GM19099 (cell line): ENCODE measurements around the gene TXLNG.

Source experiments
- POLR2A ChIP-seq: IDR thresholded peaks from 3 replicates; pipeline ENCODE4 v1.6.1; 2011; ENCODE audit warnings: low read depth; ENCODE audit not compliant: insufficient read length; ENCODE audit errors: extremely low read depth

TXLNG gene

DNA sequence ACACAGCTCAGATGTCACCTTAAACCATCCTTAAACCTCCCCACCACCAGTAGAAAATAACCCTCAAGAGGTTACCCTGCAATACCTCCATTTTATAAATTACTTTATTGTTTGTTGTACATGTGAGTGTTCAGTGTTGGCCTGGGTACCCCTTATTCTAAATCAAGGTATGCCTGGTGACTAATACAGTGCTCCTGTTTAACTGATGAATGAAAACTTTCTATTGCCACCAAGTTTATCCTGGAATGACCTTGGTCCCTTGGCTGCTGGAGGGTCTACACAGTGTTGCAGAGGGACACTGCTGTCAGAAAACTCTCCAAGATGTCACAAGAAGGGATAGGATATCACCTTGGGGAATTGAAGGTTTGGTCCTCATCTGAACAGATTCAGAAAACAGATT lies 7.3 kb upstream of the TXLNG start:
- no peak for TF ChIP-seq POLR2A

DNA sequence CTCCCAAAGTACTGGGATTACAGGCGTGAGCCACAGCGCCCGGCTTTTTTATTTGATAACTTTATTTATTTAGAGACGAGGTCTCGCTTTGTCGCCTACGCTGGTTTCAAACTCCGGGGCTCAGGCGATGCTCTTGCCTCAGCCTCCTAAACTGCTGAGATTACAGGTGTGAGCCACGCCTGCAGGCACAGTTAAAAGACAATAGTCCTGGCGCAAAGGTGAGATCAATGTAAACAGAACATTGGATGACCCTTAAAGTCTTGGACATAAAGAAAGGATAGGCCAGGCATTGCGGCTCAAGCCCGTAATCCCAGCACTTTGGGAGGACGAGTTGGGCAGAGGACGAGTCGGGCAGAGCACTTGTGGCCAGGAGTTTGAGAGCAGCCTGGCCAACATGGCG lies 2.8 kb upstream of the TXLNG start:
- TF ChIP-seq POLR2A: no peak

DNA sequence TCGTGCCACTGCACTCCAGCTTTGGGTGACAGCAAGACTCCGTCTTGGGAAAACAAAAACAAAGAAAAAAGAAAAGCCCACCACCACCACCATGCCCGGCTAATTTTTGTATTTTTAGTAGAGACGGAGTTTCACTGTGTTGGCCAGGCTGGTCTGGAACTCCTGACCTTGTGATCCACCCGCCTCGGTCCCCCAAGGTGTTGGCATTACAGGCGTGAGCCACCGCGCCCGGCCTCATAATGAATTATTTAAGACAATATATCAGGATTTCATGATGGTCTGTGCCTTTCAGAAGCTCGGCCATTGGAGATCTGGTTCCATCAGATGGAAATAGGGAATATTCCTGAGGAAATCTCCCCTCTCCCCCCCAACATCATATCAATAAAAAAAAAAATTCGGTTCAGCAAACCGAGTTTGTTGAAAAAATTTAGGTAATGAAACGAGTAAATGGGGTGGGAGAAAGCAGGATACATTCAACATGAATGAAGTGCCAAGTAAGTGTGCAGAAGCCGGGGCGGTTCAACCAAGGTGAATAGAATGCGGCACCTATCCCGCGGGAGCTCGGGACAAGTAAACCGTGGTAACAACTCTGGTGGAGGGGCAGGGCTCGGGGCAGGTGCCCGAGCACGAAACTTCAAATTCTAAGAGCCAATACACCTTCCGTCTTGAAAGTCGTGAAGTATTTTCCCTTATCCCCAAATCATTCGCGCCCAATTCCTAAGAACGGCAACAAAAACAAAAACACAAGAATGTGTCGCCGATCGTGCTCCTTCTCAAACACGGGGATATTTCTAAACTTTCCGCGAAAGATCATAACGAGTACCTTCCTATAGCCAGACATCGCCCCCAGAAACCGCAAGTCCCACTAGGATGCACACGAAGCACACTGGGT lies 773 bp upstream of the TXLNG start:
- no peak for TF ChIP-seq POLR2A

DNA sequence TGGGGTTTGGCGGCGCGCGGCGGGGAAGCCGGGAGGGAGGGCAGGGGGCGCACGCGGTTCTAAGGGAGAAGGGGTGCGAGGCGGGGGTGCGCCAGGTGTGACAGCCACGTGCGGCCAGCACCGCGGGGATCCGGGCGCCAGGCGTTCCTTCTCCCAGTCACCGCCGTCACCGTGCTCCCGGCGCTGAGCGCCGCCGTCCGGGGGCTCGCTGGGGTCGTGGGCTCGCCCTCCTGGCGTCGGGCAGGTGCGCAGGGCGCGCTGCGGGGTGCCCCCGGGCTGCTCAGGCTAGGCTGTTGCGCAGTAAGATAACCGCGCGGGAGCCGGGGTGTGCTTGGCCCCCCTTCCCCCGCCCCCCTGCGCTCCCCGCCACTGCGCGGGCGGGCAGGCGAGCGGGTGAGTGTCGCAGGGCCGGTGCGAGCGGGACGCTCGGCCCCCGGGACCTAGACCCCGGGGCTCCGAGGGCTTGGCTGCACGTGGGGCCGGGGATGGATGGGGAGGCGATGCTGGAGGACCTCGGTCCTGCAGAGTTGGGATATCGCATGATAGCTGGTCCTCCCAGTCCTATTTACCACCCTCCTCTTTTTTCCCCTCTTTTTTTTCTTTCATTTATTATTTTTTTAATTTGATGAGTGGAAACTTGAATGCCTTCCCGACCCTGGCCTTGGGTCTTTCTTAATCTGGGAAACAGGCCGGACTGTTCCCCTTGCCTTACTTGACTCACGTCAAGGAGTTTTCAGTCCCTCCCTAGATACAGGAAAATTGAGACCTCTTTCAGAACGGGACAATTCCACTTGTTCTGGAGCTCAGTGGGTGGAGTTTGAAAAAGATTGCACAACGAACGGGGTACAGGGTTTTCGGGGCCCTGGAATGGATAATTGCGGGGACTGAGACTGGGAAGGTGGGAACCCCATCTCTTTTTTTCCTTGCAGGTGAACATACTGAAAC lies 797 bp downstream of the TXLNG start:
- no peak for TF ChIP-seq POLR2A

DNA sequence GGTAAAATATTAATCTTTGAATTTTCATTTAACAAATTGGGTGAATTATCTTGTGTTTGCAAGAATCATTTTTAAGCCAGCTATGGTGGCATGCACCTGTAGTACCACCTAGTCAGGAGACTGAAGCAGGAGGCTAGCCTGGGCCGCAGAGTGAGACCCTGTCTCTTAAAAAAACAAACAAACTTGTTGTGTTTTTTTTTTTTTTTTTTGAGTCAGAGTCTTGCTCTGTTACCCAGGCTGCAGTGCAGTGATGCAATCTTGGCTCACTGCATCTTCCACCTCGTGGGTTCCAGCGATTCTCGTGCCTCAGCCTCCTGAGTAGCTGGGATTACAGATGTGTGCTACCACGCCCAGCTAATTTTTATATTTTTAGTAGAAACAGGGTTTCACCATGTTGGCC lies 2.2 kb downstream of the TXLNG start:
- TF ChIP-seq POLR2A: no peak

DNA sequence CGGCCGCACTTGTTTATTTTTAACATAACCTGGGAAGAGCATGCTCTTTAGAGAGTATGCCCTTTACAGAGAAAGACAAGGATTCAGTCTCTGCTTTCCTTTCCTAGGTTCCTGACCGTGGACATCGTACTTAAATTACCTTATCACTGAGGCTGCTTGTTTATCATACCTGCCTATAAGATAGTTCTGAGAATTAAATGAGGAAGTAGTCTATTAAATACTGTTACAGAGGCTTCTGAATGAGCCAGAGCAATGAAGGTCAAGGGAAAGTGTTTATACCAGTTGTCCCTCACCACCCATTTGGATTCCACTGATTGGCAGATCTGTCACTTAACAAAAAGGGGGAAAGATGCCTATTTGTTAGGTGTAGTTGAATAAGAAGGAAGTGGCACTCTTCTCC lies 10.0 kb downstream of the TXLNG start:
- TF ChIP-seq POLR2A: no peak

DNA sequence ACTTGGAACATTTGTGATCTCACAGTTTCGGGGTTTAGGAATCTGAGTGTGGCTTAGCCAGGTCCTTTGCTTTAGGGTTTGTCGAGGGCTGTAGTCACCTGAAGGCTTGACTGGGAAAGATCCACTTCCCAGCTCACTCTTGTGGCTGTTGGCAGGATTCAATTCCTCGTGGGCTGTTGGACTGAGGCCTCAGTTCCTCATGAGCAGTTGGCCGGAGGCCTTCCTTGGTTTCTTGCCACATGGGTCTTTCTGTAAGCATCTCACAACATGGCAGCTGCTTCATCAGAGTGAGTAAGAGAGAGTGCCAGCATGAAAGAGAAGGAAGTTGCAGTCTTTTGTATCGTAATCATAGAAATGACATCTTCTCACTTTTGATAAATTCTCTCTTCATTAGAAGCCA lies 11.1 kb downstream of the TXLNG start:
- TF ChIP-seq POLR2A: no peak

DNA sequence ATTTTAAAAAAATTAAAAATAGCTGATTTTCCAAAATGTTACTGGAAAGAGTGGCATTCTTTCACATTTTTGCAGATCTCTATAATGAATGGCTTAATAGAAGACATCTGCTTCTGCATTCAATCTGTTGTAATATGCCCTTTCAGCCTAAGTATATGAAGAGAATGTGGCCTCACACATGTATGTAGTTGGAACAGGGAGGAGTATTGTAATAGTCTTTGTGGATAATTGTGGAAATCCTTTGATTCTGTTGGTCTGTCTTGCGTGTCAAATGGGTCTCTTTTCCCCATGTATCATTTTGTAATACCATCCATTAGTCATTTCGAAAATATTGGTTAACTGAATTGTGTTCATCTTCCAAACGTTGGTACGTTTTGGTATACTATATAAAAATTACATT lies 11.6 kb downstream of the TXLNG start:
- TF ChIP-seq POLR2A: no peak

DNA sequence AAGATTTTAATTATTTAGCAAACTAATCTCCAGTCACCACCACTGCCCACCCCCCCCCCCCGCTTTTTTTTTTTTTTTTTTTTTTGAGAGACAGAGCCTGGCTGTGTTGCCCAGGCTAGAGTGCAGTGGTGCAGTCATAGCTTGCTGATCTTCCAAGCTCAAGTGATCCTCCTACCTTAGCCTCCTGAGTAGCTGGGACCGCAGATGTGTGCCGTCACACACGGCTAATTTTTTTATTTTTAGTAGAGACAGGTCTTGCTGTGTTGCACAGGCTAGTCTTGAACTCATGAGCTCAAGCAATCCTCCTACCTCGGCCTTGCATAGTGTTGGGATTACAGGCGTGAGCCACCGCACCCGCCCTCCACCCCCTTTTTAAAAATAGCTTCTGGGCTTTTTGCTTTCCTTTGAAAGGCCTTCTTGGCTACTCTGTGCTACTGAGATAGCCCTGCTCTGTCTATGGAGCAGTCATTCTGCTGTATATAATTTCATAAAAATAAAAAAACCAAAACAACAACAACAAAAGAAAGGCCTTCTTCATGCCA lies 18.7 kb downstream of the TXLNG start:
- TF ChIP-seq POLR2A: no peak

DNA sequence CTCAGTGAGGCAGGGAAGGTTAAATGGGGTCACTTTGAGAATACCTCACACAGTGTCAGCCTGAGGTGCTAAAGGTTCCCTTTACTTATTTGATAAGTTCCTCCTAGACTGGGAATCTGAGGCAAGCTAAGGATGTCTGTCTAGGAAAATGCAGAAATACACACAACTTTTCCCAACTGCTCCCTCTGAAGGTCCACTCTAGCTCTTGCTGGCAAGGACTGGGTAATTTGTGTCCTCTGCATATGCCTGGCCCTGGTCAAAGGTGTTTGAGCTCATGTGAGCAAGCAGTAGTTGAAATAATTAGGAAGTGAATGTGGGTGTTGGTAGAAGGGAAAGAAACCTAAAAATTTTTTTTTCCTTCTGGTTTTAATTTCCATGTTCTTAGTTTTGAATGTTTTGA lies 21.3 kb downstream of the TXLNG start:
- TF ChIP-seq POLR2A: no peak

DNA sequence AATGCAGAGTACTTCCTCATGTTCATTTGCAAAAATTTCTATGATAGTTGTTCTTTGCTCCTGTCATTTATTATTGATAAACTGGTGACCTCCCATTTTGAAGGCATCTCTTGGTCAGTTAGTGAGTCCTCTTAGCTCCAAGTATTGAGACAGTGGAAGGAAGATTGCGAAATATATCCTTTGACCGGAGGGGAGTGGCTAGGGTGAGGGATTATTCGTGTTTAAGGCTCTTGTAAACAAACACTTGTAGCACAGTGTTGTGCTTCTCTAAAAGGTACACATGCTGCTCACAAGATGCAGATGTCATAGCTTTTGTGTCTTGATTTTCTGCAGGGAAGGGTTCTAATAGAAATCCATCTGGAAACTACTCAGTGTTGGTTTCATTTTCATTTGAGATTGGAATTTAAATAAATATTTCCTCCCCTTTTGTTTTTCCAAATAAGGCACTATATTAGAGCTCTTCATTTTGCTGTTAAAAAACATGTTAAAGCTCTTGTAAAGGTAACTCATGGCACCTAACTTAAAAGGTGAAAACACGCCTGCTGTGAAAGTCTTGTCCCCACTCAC lies 21.8 kb downstream of the TXLNG start:
- TF ChIP-seq POLR2A: no peak

DNA sequence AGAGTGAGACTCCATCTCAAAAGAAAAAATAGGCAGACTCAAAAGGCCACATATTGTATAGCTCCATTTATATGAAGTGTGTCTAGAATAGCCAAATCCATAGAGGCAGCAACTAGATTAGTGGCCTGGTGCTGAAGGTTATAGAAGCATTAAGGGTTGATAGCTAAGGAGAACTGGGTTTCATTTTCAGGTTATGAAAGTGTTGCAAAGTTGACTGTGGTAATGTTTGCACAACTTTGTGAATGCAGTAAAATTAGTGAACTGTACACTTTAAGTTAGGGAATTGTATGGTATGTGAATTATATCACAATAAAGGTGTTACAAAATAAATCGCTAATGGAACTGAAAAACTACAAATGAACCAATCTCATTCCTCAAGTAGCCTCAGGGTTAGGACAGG lies 28.3 kb downstream of the TXLNG start:
- no peak for TF ChIP-seq POLR2A

DNA sequence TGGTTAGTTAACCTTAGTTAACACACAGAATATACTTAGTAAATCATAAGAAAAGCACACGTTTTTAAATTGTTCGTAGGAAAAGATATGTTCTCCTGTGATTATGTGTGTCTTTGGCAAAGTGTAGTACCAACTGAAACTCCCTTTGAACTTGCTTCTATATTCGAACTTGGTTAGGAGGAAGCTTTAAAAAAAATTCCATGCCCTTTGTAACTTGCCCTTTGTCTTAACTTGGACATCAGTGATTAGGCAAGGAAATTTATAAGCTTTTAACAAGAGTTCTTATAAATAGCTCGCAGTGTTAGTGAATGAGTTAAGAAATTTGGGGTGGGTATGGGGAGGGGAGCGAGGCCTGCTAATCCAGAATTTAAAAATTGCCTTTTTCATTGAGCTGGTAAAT lies 33.4 kb downstream of the TXLNG start:
- TF ChIP-seq POLR2A: no peak

DNA sequence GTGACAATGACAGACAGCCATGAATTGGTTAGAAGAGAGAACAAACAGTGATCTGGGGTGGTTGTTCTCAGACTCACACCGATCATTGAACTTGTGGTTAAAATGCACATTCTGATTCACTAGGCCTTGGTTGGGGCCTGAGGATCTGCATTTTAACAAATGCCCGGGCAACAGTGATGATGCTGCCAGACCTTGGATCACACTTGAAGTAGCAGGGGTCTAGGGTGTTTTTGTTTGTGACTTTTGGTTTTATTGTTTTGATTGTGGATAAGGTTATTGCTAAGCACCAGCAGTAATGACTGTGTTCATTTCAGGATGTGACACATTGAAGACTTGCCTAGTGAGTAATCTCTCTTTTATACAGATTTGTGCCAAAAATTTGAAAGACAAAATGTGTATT lies 36.5 kb downstream of the TXLNG start:
- no peak for TF ChIP-seq POLR2A
